Cerebellar nuclear complex (tissue), 1 donor: Measurements from ENCODE around the gene NUDT6.
"Not testable (repeated sequence)": the region's sequence is repeated elsewhere in the genome, so short reads cannot be mapped to it uniquely, and the experiment has no call there.

Source experiments
- DNase-seq, 2 experiments: peaks; one replicate each; lab custom pipeline; 2025; lab: John Stamatoyannopoulos, UW

NUDT6 gene, protein sequence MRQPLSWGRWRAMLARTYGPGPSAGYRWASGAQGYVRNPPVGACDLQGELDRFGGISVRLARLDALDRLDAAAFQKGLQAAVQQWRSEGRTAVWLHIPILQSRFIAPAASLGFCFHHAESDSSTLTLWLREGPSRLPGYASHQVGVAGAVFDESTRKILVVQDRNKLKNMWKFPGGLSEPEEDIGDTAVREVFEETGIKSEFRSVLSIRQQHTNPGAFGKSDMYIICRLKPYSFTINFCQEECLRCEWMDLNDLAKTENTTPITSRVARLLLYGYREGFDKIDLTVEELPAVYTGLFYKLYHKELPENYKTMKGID

GRCh38 chr4:122921971-122922876 lies at the start of gene NUDT6:
NUDT6 (minus strand) TSS chr4:122922597; CDS start chr4:122922572, 25 bp downstream.
- DNase-seq: peak in 1 of 2 experiments; percentile 38

- DNase-seq: no peak
Observed at GRCh38 chr4:122968227-122968812, 45.9 kb upstream of the NUDT6 start.

GRCh38 chr4:122967231-122967630 lies 44.8 kb upstream of the NUDT6 start:
- no peak for DNase-seq

DNA sequence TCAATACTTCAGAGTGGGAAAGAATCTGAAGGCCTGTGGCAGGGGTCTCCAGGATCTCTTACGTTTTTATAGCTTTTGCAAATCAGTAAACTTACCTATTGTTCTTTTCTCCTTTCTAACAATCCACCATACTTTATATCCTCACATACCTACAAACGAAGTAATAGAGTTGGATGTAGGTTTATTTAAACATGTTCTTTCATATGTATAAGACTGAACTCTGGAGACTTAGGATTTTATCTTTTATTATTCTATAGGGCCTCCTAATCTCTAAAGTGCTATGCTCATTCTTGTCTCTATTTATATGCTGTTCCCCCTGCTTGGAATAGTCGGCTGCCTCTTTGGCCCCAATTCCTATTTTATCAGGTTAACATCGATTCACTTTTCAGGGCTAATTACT lies 43.8 kb upstream of the NUDT6 start:
- no peak for DNase-seq

GRCh38 chr4:122963216-122963615 lies 40.8 kb upstream of the NUDT6 start:
- DNase-seq: no peak

- DNase-seq: no peak
Observed at GRCh38 chr4:122960611-122961000, 38.2 kb upstream of the NUDT6 start.

DNA sequence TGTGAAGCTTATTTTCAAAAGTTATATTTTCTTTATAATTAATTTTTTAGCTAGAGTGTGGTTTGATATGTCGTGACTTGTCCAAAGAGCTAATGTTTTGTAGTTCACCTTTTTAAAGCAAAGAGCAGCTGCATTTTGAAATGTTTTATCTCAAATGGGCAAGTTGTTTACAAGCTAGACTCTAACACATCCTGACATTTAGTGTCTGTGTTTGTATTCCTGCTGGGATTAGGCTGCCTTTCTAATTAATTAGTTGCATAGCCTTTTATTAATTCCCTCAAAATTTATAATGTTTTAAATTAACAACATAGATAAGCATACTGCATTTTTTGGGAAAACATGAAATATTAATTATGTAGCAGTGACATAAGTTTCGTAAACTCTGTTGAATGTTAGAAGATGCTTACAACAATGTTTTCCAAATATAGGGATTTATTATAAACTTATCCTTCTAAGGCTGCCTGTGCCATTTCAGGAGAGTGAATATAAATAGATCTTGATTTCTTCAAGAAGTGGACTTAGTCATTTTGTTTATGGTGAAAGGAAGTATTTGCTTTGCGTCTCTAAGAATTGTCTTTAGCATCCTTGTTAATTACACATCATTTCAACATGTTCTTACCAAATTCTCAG lies 37.7 kb upstream of the NUDT6 start:
- no peak for DNase-seq

- no peak for DNase-seq
Observed at GRCh38 chr4:122959441-122959840, 37.0 kb upstream of the NUDT6 start.

GRCh38 chr4:122958505-122958904 lies 36.1 kb upstream of the NUDT6 start:
- DNase-seq: no peak

GRCh38 chr4:122953924-122954323 lies 31.5 kb upstream of the NUDT6 start:
- DNase-seq: no peak

- DNase-seq: no peak
Observed at GRCh38 chr4:122952028-122952427, 29.6 kb upstream of the NUDT6 start.

DNA sequence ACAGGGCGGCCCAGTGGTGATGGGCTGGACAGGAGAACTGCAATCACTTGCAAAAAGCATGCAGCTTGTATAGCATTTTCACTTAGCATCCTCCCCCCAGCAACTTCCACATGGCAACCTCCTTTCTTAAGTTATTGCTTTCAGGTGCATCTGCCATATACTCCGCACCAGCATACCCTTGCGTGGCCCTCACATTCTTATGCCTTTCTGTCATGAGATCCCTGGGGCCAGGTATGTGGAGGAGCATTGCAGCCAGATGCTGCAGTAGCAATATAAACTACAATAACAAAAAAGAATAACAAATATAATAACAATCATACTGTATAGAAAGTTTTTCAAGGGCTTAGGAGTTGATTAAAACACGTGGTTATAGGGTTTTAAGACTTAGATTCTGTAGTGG lies 26.3 kb upstream of the NUDT6 start:
- DNase-seq: no peak

DNA sequence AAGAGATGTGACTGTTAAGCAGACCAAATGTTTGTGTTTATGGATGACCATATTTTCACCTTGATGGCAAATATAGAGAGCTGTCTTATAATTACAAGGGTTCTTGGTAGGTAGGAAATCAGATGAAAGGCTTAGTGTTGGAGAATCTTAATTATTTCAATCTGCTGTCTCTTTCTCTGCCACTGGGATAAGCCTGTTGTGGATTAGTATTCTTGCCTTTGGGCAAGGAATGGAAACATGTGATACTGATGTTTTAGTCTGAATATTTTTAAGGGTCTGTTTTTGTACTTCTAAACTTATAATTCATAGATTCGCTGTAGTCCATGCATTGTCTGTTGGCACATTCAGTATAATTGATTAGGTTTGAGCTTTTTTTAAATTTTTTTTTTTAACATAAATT lies 23.7 kb upstream of the NUDT6 start:
- no peak for DNase-seq

- DNase-seq: not testable (repeated sequence)
Observed at GRCh38 chr4:122945136-122945535, 22.7 kb upstream of the NUDT6 start.

GRCh38 chr4:122932763-122933162 lies 10.4 kb upstream of the NUDT6 start:
- no peak for DNase-seq

GRCh38 chr4:122930862-122931261 lies 8.5 kb upstream of the NUDT6 start:
- DNase-seq: no peak

GRCh38 chr4:122928930-122929329 lies 6.5 kb upstream of the NUDT6 start:
- DNase-seq: no peak

- peak; percentile 24 to 88 for DNase-seq
Observed at GRCh38 chr4:122922877-122923511, 597 bp upstream of the NUDT6 start.

GRCh38 chr4:122921300-122921699 lies 1.1 kb downstream of the NUDT6 start:
- DNase-seq: no peak

- DNase-seq: no peak
Observed at GRCh38 chr4:122920473-122920872, 1.9 kb downstream of the NUDT6 start.

- DNase-seq: no peak
Observed at GRCh38 chr4:122917731-122918130, 4.7 kb downstream of the NUDT6 start.

DNA sequence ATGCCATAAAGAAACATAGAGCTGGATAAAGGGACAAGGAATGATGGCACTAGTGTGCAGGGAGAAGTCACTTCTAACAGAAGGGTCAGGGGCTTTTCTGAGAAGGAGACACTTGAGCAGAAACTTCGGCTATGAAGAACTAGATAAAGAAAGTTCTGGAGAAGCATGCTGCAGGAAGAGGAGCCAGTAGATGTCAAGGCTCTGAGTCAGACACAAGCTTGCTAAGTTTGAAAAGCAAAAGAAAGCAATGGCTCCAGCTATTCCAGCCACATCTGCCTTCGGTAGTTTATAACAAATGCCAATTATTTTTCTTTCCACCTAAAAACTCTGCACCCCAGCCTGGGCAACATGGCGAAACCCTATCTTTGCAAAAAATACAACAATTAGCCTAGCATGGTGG lies 7.5 kb downstream of the NUDT6 start:
- DNase-seq: no peak
